ENCODE measurements around the gene IGSF23. TPM values are rescaled to one million over a fixed set of nuclear protein-coding genes. Genes with fewer than 3 reads are reported as not detected.

IGSF23 gene
- total RNA-seq, 1 donor from 2014 or later, result 2.7 TPM

Other genes with a start within 250 kb of the IGSF23 start
- gene ZNF285, start 212.0 kb upstream of the IGSF23 start, total RNA-seq, result 2.3 and 7.7 TPM in 2 replicates
- gene ZNF229, start 165.1 kb upstream of the IGSF23 start, total RNA-seq, result 11.3 and 13.4 TPM in 2 replicates
- gene ZNF180, start 113.0 kb upstream of the IGSF23 start, total RNA-seq, result 13.0 and 14.4 TPM in 2 replicates
- gene CEACAM20, start 83.9 kb upstream of the IGSF23 start, total RNA-seq, result not detected in 2 replicates
- gene PVR, start 30.3 kb downstream of the IGSF23 start, total RNA-seq, result 230 and 248 TPM in 2 replicates
- under 0.01 and 9.4 TPM in 2 replicates for gene CEACAM19, start 57.9 kb downstream of the IGSF23 start, total RNA-seq
- not detected in 2 replicates for gene CEACAM16, start 85.6 kb downstream of the IGSF23 start, total RNA-seq
- 2.3 and 10.8 TPM in 2 replicates for gene BCL3, start 135.1 kb downstream of the IGSF23 start, total RNA-seq
- 2.4 and 23.1 TPM in 2 replicates for gene CBLC, start 164.3 kb downstream of the IGSF23 start, total RNA-seq
- 7.5 and 186 TPM in 2 replicates for gene BCAM, start 195.5 kb downstream of the IGSF23 start, total RNA-seq
- 119 and 183 TPM in 2 replicates for gene NECTIN2, start 232.7 kb downstream of the IGSF23 start, total RNA-seq

All from renal cortical epithelial cell (primary cell).